DND-41 (cell line): ENCODE data around the gene BLID.

Experiments used
- CTCF ChIP-seq: IDR thresholded peaks from 2 replicates; pipeline ENCODE4 v1.5.1; 2012; ENCODE audit warnings: borderline replicate concordance, low read length, moderate library complexity, mild to moderate bottlenecking; ENCODE audit not compliant: poor library complexity, severe bottlenecking; ENCODE audit errors: extremely low read depth
- EZH2 ChIP-seq: IDR thresholded peaks from 3 replicates; pipeline ENCODE4 v1.6.1; 2012; ENCODE audit warnings: borderline replicate concordance, low read depth, mild to moderate bottlenecking, moderate library complexity, low read length, inconsistent platforms; ENCODE audit not compliant: severe bottlenecking

- TF ChIP-seq CTCF = no peak
- TF ChIP-seq EZH2 = no peak
These were observed 12.3 kb downstream of the BLID start for GRCh38 chr11:122103726-122104125.
